PC-9 (cell line): ENCODE results near the gene UNC45B. TPM values are rescaled to one million over a fixed set of nuclear protein-coding genes. Genes with fewer than 3 reads are reported as not detected.
"Not testable (repeated sequence)": the region's sequence is repeated elsewhere in the genome, so short reads cannot be mapped to it uniquely, and the experiment has no call there.

Source experiments
- BruUV-seq: library from RNA; stranded (reverse); fragments of 400-500 nt; replicated peaks from 2 replicates; lab custom pipeline; 2021; lab: Mats Ljungman, UMichigan
- CTCF ChIA-PET: fragments of 300-600 bp; sonication (Branson Sonifier 250); formaldehyde crosslinking; loops from one replicate; lab custom pipeline; 2022; ENCODE audit warnings: antibody characterized with exemption; lab: Charles Lee
- POLR2A ChIA-PET: fragments of 300-600 bp; sonication (Branson Sonifier 250); formaldehyde crosslinking; loops from one replicate; lab custom pipeline; 2022; ENCODE audit warnings: antibody characterized with exemption; ENCODE audit not compliant: unreplicated experiment; lab: Charles Lee
- DNase-seq, 2 experiments: peaks; one replicate each; pipeline versions ENCODE4 v3.0.0 to v3.0.0-alpha.2; 2015 to 2022; ENCODE audit warnings: mixed read lengths in 1 of 2
- H2AFZ ChIP-seq: fragments of 200-600 bp; sonication (generic); 2 replicates; pipeline ENCODE4 v1.8.1; 2017; ENCODE audit warnings: antibody characterized with exemption
- H3F3A ChIP-seq: fragments of 200-600 bp; sonication (generic); 2 replicates; pipeline ENCODE4 v1.8.1; 2017; ENCODE audit warnings: antibody characterized with exemption, mild to moderate bottlenecking, low read depth; ENCODE audit not compliant: insufficient read depth
- H3K27ac ChIP-seq: fragments of 200-600 bp; sonication (generic); 2 replicates; pipeline ENCODE4 v1.6.1; 2016; ENCODE audit warnings: mixed run types
- H3K27me3 ChIP-seq: fragments of 200-600 bp; sonication (generic); 2 replicates; pipeline ENCODE4 v1.6.1; 2016; ENCODE audit warnings: low read depth, mixed run types; ENCODE audit not compliant: insufficient read depth
- H3K36me3 ChIP-seq: fragments of 200-600 bp; sonication (generic); 2 replicates; pipeline ENCODE4 v1.6.1; 2016; ENCODE audit warnings: low read depth, mixed run types
- H3K4me1 ChIP-seq: fragments of 200-600 bp; sonication (generic); replicated peaks from 2 replicates; pipeline ENCODE4 v1.6.1; 2016; ENCODE audit warnings: mixed run types; ENCODE audit not compliant: insufficient read depth
- H3K4me2 ChIP-seq: fragments of 200-600 bp; sonication (generic); 2 replicates; pipeline ENCODE4 v1.6.1; 2017; ENCODE audit warnings: mixed run types
- H3K4me3 ChIP-seq: fragments of 200-600 bp; sonication (generic); 2 replicates; pipeline ENCODE4 v1.6.1; 2016; ENCODE audit warnings: mixed run types
- H3K79me2 ChIP-seq: fragments of 200-600 bp; sonication (generic); 2 replicates; pipeline ENCODE4 v1.6.1; 2017; ENCODE audit warnings: low read depth, mixed run types
- H3K9me2 ChIP-seq: fragments of 200-600 bp; sonication (generic); 2 replicates; pipeline ENCODE4 v1.8.1; 2017; ENCODE audit warnings: mild to moderate bottlenecking; ENCODE audit not compliant: insufficient read depth
- H3K9me3 ChIP-seq: fragments of 200-600 bp; sonication (generic); 2 replicates; pipeline ENCODE4 v1.8.1; 2016; ENCODE audit warnings: low read depth; ENCODE audit not compliant: insufficient read depth
- H4K20me1 ChIP-seq: fragments of 200-600 bp; sonication (generic); 2 replicates; pipeline ENCODE4 v1.8.1; 2017; ENCODE audit not compliant: insufficient read depth
- CTCF ChIP-seq: fragments of 200-600 bp; sonication (generic); conservative IDR thresholded peaks from 2 replicates; pipeline ENCODE4 v1.6.1; 2017; ENCODE audit warnings: mixed run types, antibody characterized with exemption, mild to moderate bottlenecking, moderate library complexity
- EZH2 ChIP-seq: fragments of 200-600 bp; sonication (generic); IDR thresholded peaks from 2 replicates; pipeline ENCODE4 v1.8.0; 2017; ENCODE audit warnings: antibody characterized with exemption, low read depth
- intact Hi-C: fragments of 100-400 bp; cut with micrococcal nuclease; formaldehyde crosslinking; loops from one replicate; pipeline ENCODE4 v1.10.0; 2022; ENCODE audit not compliant: unreplicated experiment
- total RNA-seq: library from RNA; stranded (reverse); gene quantifications from 2 replicates; pipeline ENCODE4 v1.2.3, GENCODE V29; 2021

UNC45B gene
- total RNA-seq, 1 experiment from 2014 or later, result not detected

GRCh38 chr17:35227546-35227945 is 79.9 kb downstream of the UNC45B start:
- H4K20me1 ChIP-seq, result no peaks in the 10 kb centered on the region
- H3K9me2 ChIP-seq, result no peaks in the 10 kb centered on the region
- no peak for DNase-seq
- no peak overlapping the region for H2AFZ ChIP-seq
- POLR2A ChIA-PET, result no interaction called here
- no peaks in the 10 kb centered on the region for H3F3A ChIP-seq
- H3K79me2 ChIP-seq, result no peaks in the 10 kb centered on the region
- H3K4me2 ChIP-seq, result no peak overlapping the region
- TF ChIP-seq EZH2, result no peak
- TF ChIP-seq CTCF, result no peak
- no peaks in the 10 kb centered on the region for H3K36me3 ChIP-seq
- no TSS peak for BruUV-seq
- H3K4me1 ChIP-seq, result no peaks in the 10 kb centered on the region
- H3K27ac ChIP-seq, result no peak overlapping the region
- H3K27me3 ChIP-seq, result peaks cover 34% of the 10 kb centered on the region
- intact Hi-C loops, result no loop called here
- H3K4me3 ChIP-seq, result no peak overlapping the region
- H3K9me3 ChIP-seq, result no peaks in the 10 kb centered on the region
- CTCF ChIA-PET, result no interaction called here

- Histone ChIP-seq H3K4me3 (no peak overlapping the region), H3K9me2 (no peaks in the 10 kb centered on the region), H3F3A (no peaks in the 10 kb centered on the region), H3K79me2 (no peaks in the 10 kb centered on the region), H3K27me3 (peaks cover 32% of the 10 kb centered on the region), H2AFZ (no peak overlapping the region), H4K20me1 (no peaks in the 10 kb centered on the region), H3K36me3 (no peaks in the 10 kb centered on the region), H3K27ac (no peak overlapping the region), H3K4me2 (no peak overlapping the region), H3K4me1 (no peaks in the 10 kb centered on the region), H3K9me3 (no peaks in the 10 kb centered on the region)
- BruUV-seq, result no TSS peak
- CTCF ChIA-PET, result interaction anchor here (0.6 kb wide), 1 partner anchor 308 kb away, joined by 3 read pairs; no protein-coding TSS in a partner anchor
- intact Hi-C loops, result no loop called here
- no peak for DNase-seq
- TF ChIP-seq EZH2, result no peak
- TF ChIP-seq CTCF, result no peak
- POLR2A ChIA-PET, result no interaction called here
These were observed 82.0 kb downstream of the UNC45B start for GRCh38 chr17:35229638-35230037.

- H3K27ac ChIP-seq, DNase-seq, H3K4me3 ChIP-seq, CTCF ChIA-PET, H3K4me1 ChIP-seq, intact Hi-C loops, H3K9me2 ChIP-seq, H3K36me3 ChIP-seq, BruUV-seq, H3K4me2 ChIP-seq, H3K79me2 ChIP-seq, H2AFZ ChIP-seq, H4K20me1 ChIP-seq, H3K9me3 ChIP-seq, H3F3A ChIP-seq, POLR2A ChIA-PET: not testable (repeated sequence)
- peaks cover 15% of the 10 kb centered on the region for H3K27me3 ChIP-seq
These were observed 86.7 kb downstream of the UNC45B start for GRCh38 chr17:35234315-35234714.

GRCh38 chr17:35235289-35235688 is 87.7 kb downstream of the UNC45B start:
- no peak overlapping the region for H3K4me2 ChIP-seq
- H3K9me2 ChIP-seq, result no peaks in the 10 kb centered on the region
- intact Hi-C loops, result no loop called here
- no peaks in the 10 kb centered on the region for H3K9me3 ChIP-seq
- no TSS peak for BruUV-seq
- no peak overlapping the region for H3K4me3 ChIP-seq
- no peaks in the 10 kb centered on the region for H3K79me2 ChIP-seq
- no peak overlapping the region for H2AFZ ChIP-seq
- H3K36me3 ChIP-seq, result no peaks in the 10 kb centered on the region
- DNase-seq, result no peak
- no peaks in the 10 kb centered on the region for H3K4me1 ChIP-seq
- H4K20me1 ChIP-seq, result no peaks in the 10 kb centered on the region
- H3F3A ChIP-seq, result no peaks in the 10 kb centered on the region
- ChIA-PET POLR2A (interaction anchor here (0.5 kb wide), 1 partner anchor 126 kb away, joined by 4 read pairs; no protein-coding TSS in a partner anchor), CTCF (no interaction called here)
- no peak overlapping the region for H3K27ac ChIP-seq
- H3K27me3 ChIP-seq, result peaks cover 6% of the 10 kb centered on the region
- TF ChIP-seq CTCF, result no peak
- no peak for TF ChIP-seq EZH2
